HG03558 (cell line): ENCODE results near the gene TMEM14C.

ENCODE experiments used
- ATAC-seq: cut with Tn5 transposase; IDR thresholded peaks from one replicate; pipeline ENCODE4 v1.9.1; 2021; ENCODE audit warnings: moderate number of reproducible peaks; ENCODE audit not compliant: unreplicated experiment; ENCODE audit errors: extremely low read depth

The TMEM14C gene

GRCh38 chr6:10759312-10759839 is 36.5 kb downstream of the TMEM14C start:
- ATAC-seq = no peak

GRCh38 chr6:10759884-10760329 is 37.0 kb downstream of the TMEM14C start:
- no peak for ATAC-seq

- no peak for ATAC-seq
Measured at GRCh38 chr6:10763006-10763405, 40.1 kb downstream of the TMEM14C start.

- ATAC-seq = no peak
Measured at GRCh38 chr6:10769419-10769818, 46.5 kb downstream of the TMEM14C start.

GRCh38 chr6:10771371-10771894 is 48.6 kb downstream of the TMEM14C start:
- ATAC-seq = no peak

- no peak for ATAC-seq
Measured at GRCh38 chr6:10778230-10778629, 55.4 kb downstream of the TMEM14C start.

DNA sequence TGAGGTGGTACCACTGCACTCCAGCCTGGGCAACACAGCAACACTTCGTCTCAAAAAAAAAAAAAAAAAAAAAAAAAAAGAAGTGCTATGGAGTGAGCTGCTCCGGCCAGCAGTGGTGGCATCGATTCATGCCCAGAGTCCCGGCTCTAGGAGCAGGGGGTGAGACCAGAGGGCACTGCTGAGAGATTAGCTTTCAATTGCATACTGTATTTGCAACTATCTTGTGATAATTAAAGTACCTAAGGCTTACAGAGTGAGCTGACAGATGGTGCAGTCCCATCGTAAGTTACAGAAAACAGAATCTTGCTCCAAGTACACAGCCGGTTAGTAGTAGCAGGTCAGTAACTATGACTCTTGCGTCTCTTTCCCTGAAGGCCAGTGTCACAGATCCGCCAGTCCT is 56.2 kb downstream of the TMEM14C start:
- no peak for ATAC-seq
